Measurements from ENCODE around the gene CUL2. TPM values are rescaled to one million over a fixed set of nuclear protein-coding genes. Genes with fewer than 3 reads are reported as not detected.
"Not testable (repeated sequence)": the region's sequence is repeated elsewhere in the genome, so short reads cannot be mapped to it uniquely, and the experiment has no call there.

Gene CUL2
- total and polyA plus RNA-seq, 8 donors = 2.3 to 31.9 (median 9.2) TPM

- H3K9me3 ChIP-seq = no peaks in the 10 kb centered on the region
- no peaks in the 10 kb centered on the region for H3K27me3 ChIP-seq
- H3K27ac ChIP-seq = no peak overlapping the region
- peaks cover 0 to 94% (median 83%) of the 10 kb centered on the region in 4 donors for H3K36me3 ChIP-seq
- intact Hi-C loops (cut with DNase I; ENCODE audit: low total_unique reads) = no loop called here
- peak in 1 of 2 donors; percentile 15 for DNase-seq
- no peaks in the 10 kb centered on the region for H3K4me1 ChIP-seq
- TF ChIP-seq, protein P1, sequence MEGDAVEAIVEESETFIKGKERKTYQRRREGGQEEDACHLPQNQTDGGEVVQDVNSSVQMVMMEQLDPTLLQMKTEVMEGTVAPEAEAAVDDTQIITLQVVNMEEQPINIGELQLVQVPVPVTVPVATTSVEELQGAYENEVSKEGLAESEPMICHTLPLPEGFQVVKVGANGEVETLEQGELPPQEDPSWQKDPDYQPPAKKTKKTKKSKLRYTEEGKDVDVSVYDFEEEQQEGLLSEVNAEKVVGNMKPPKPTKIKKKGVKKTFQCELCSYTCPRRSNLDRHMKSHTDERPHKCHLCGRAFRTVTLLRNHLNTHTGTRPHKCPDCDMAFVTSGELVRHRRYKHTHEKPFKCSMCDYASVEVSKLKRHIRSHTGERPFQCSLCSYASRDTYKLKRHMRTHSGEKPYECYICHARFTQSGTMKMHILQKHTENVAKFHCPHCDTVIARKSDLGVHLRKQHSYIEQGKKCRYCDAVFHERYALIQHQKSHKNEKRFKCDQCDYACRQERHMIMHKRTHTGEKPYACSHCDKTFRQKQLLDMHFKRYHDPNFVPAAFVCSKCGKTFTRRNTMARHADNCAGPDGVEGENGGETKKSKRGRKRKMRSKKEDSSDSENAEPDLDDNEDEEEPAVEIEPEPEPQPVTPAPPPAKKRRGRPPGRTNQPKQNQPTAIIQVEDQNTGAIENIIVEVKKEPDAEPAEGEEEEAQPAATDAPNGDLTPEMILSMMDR (IDR thresholded peaks at IDR 0.05) = no peak
- TF ChIP-seq POLR2AphosphoS5 (IDR thresholded peaks at IDR 0.05) (no peak), EP300 (IDR thresholded peaks at IDR 0.05) (no peak), POLR2A (IDR thresholded peaks at IDR 0.05) (no peak)
- no peak overlapping the region for H3K4me3 ChIP-seq
Observed at GRCh38 chr10:35050568-35050967, 39.6 kb downstream of the CUL2 start.

DNA sequence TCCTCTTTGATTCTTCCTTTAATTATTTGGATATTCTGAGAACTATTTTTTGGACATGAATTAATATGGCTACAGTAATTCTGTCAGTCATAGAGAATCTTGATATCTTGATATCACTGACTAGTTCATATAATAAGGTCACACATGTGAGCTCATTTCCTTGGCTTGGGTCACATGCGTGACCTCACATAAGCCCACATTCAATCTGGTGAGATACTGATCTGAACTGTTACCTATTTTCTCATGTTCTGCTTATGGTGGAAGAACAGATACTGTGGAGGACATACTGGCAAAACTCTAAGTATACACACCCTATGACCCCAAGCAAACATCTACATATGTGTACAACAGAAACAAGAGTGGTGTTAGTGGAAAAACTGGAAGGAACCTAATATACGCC lies 44.1 kb downstream of the CUL2 start:
- no peak for DNase-seq
- H3K27ac ChIP-seq = no peak overlapping the region
- H3K4me1 ChIP-seq = peaks cover 0 to 8% (median 1%) of the 10 kb centered on the region in 4 donors
- H3K4me3 ChIP-seq = no peak overlapping the region
- intact Hi-C loops (cut with DNase I; ENCODE audit: low total_unique reads) = no loop called here
- H3K9me3 ChIP-seq = no peaks in the 10 kb centered on the region
- H3K36me3 ChIP-seq = peaks cover 9 to 79% (median 72%) of the 10 kb centered on the region in 4 donors
- WGBS, 5 donors = 45 to 95% (median 76%) methylated on average over 2 of the region's 2 CpGs
- H3K27me3 ChIP-seq = no peaks in the 10 kb centered on the region
- TF ChIP-seq, protein P1 (IDR thresholded peaks at IDR 0.05) = no peak

- H3K9me3 ChIP-seq; H3K27ac ChIP-seq; DNase-seq; intact Hi-C loops (cut with DNase I; ENCODE audit: low total_unique reads); H3K27me3 ChIP-seq; H3K4me3 ChIP-seq; H3K4me1 ChIP-seq: not testable (repeated sequence)
- peaks cover 9 to 80% (median 72%) of the 10 kb centered on the region in 4 donors for H3K36me3 ChIP-seq
- WGBS, 5 donors = 80 to 99% (median 97%) methylated on average over 6 of the region's 6 CpGs
Observed at GRCh38 chr10:35045275-35045674, 44.9 kb downstream of the CUL2 start.

DNA sequence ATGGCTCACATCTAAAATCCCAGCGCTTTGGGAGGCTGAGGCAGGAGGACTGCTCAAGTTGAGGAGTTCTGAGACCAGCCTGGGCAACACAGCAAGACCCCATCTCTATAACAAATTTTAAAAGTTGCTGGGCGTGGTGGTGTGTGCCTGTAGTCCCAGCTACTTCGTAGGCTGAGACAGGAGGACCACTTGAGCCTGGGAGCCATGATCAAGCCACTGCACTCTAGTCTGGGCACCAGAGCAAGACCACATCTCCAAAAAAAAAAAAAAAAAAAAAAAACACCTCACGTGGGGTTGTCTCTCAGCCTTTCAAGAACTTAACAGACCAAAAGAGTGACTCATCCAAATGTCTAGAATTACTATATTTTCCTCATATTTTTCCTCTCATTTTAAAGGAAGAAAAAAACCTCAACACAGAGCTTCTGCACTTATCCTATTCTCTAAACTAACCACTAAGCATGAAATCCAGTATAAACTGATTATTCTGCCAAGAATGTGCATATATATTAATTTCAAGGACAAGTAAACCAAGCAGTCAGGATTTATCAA lies 46.3 kb downstream of the CUL2 start:
- intact Hi-C loops (cut with DNase I; ENCODE audit: low total_unique reads) = no loop called here
- WGBS, 5 donors = 95 to 97% (median 96%) methylated on average over 4 of the region's 4 CpGs
- no peak for DNase-seq
- H3K27me3 ChIP-seq = no peaks in the 10 kb centered on the region
- TF ChIP-seq POLR2A (IDR thresholded peaks at IDR 0.05) (no peak), EP300 (IDR thresholded peaks at IDR 0.05) (no peak), POLR2AphosphoS5 (IDR thresholded peaks at IDR 0.05) (no peak)
- TF ChIP-seq, protein P1 (IDR thresholded peaks at IDR 0.05) = no peak
- peaks cover 0 to 8% (median 1%) of the 10 kb centered on the region in 4 donors for H3K4me1 ChIP-seq
- H3K36me3 ChIP-seq = peaks cover 9 to 77% (median 74%) of the 10 kb centered on the region in 4 donors
- H3K27ac ChIP-seq = no peak overlapping the region
- H3K9me3 ChIP-seq = no peaks in the 10 kb centered on the region
- no peak overlapping the region for H3K4me3 ChIP-seq

DNA sequence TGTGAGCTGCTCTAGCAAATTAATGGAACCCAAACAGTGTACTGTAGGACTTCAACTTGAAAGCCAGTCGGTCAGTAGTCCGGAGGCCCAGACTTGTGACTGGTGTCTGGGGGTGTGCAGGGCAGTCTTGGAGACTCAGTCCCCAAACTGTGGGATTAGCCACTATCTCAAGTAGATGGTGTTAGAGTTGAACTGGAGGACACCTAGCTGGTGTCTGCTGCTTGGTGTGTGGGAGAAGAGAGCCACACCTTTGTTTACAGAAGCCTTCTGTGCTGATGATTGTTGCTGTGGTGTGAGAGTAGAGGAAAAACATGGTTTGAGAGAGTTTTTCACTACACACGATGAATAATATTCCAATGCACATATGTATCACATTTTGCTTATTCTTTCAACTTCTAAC lies 47.4 kb downstream of the CUL2 start:
- intact Hi-C loops (cut with DNase I; ENCODE audit: low total_unique reads) = no loop called here
- Histone ChIP-seq H3K4me1 (peaks cover 0 to 8% (median 1%) of the 10 kb centered on the region in 4 donors), H3K27ac (no peak overlapping the region), H3K9me3 (no peaks in the 10 kb centered on the region), H3K27me3 (no peaks in the 10 kb centered on the region), H3K4me3 (no peak overlapping the region), H3K36me3 (peaks cover 9 to 83% (median 73%) of the 10 kb centered on the region in 4 donors)
- WGBS, 5 donors = 75 to 89% (median 86%) methylated on average over 3 of the region's 3 CpGs
- DNase-seq = no peak
- TF ChIP-seq POLR2AphosphoS5 (IDR thresholded peaks at IDR 0.05) (no peak), POLR2A (IDR thresholded peaks at IDR 0.05) (no peak), EP300 (IDR thresholded peaks at IDR 0.05) (no peak)
- TF ChIP-seq, protein P1 (IDR thresholded peaks at IDR 0.05) = no peak
